C1 segment of cervical spinal cord (tissue), 14 donors: ENCODE data around the gene KCNMA1.

Source experiments
- DNase-seq, 14 donors: peaks; one replicate each; lab custom pipeline; 2025; lab: John Stamatoyannopoulos, UW

Gene KCNMA1

GRCh38 chr10:77309509-77309908, 328.1 kb downstream of the KCNMA1 start:
- DNase-seq = no peak

DNA sequence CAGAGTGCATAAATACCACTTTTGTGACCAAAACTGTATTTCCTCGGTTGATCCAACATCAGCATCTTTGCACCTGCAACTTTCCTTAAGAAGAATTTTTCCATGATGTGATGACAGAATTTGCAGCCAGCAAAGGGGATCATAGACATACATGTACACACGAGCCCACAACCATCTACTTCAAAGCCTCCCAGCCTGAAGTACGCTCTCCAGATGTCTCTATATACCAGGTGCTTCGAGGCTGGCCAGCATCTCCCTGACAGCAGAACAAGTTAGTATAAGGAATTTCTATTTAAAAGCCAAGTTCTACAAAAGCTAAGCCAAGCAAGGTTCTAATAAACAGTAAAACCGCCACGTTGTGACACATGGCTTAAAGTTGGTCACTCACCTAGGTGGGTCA, 328.5 kb downstream of the KCNMA1 start:
- no peak for DNase-seq

- no peak for DNase-seq
Observed at GRCh38 chr10:77308084-77308732, 329.4 kb downstream of the KCNMA1 start.

DNA sequence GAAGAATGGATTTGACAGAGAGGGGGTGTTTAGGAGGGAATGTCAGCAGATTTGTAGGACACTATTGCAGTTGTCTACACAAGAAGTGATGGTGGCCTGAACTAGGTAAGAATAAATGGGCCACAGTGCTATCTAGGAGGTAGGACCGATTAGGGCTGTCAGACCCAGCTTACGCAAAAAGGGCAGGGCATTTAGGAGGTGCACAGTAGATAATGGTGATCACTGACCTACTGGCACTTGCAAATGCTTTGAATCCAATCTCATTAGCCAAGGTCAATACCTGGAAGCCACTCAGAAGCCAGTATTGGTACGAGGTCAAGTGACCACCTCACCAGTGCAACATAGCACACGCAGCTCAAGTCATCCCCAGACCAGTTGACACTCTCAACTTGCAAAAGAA, 330.9 kb downstream of the KCNMA1 start:
- no peak for DNase-seq

DNA sequence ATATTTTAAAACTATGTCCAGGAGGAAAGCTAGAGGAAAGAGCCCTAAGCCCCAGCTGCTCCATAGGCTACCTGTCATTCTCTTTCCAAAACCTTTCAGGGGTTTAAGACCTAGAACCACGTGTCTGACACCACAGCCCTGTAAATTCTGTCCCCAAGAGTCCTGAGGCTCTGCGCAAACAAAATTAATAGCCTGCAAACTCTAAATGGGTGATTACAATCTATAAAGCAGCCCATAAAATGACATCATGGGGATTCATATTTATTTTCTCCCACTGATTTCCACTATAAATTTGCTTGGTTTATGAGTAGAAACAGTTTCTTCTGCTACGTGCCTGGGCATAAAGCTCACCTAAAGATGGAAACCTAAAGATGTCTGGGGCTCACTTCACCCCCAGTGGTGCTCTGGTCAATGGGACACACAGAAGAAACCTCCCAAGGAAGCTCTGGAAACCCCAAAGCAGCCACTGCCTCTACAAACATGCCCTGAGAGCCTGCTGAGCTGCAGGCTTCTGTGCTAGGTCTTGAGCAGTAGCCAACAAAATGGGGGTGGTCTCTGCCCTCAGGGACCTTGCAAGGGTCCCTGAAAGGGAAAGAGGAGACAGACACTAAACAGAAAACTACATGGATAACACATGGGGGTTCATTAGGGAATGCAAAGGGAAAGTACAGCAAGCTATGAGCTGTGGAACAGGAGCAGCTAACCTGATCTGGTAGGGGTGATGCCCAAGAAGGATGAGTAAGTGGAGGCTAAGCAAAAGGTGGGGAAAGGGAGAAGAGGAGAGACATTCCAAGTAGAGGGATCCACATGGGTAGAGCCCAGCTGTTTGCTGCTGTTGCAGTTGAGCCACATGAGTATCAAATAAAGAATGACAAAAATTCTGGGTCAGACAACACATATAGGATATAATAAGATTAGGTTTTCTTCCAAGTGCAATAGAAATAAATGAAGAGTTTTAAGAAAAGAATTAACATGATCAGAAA, 331.7 kb downstream of the KCNMA1 start:
- DNase-seq = no peak

GRCh38 chr10:77304192-77304591, 333.4 kb downstream of the KCNMA1 start:
- no peak for DNase-seq

DNA sequence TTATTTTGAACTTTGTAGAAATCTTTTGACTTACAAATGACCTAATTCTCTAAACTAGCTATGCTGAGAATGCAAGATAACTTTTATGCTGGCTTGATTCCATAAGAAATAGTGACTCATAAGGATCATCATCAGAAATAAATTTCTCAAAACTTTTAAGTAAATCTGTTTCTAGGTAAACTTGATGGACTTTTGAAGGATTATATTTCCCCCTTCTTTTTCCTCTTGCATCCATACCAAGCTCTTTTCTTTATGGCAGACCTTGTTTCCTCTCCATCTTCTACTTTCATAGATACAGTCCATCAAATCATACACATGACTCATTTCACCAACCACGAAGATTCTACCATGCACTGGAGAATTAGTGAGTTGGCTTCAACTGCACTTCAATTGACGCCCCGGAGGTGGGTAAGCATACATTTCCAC, 336.3 kb downstream of the KCNMA1 start:
- DNase-seq = no peak

DNA sequence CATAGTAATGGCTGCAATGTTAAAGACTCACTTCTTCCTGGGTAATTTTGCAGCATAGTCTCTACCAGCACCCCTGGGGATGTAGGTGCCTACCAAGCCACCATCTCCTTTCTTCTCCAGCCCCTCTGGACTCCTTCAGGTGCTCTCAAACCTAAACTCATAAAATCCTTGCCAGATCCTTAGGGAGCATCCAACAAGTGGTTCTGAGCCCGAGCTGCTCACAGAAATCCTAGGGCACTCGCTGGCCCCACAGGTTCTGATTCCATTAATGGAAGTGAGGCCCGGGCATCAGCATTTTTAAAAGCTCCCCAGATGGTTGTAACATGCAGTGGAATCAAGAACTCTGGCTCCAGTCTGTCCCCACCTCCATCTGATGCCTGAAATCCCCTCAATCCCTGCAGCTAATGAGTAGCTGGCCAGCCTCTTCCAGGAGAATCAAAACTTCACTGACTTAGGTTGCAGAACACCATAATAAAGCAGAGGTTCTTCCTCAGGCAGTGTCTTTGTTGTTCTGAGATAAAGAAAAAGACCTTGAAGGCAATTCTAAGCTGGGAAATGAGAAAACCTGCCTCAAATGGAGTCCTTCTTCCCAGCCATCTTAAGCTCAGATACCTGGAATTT, 336.8 kb downstream of the KCNMA1 start:
- DNase-seq = no peak

DNA sequence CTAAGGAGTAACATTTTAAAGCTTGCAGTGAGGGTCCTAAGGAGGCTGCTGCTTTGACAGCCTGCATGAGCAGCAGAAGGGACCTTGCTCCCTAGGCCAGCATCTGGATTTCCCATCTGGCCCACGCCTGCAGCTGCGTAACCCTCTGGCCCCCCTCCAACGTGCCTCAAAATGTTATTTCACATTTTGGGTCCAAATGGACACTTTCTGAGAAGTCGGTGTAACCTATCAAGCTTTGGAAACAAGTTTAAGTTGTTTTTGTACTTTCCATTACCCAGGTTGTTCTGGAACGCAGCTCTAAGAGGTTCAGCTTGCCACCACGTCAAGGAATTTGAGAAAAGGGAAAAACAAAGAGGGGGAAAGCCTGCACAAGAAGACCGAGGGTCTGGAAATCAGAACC, 338.3 kb downstream of the KCNMA1 start:
- no peak for DNase-seq

- DNase-seq = no peak
Observed at GRCh38 chr10:77297393-77297739, 340.2 kb downstream of the KCNMA1 start.

GRCh38 chr10:77296534-77297392, 340.8 kb downstream of the KCNMA1 start:
- no peak for DNase-seq

DNA sequence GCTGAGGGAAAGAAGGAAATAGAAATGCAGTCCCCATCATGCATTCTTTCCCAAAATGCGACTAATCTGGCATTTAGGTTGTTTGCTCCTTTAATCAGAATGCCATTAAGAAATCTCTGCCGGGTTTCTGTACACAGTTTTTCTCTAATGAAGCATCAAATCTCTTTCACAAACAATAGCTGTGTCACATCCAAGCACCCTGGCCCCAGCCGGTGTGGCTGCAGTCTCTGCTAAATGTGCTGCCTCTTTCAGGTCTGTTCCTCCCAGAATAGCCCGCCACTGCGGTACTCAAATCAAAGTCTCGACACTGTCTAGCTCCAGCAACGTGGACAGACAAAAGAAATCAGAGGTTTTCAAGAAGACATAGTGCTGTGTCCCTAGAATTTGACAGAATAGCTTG, 343.8 kb downstream of the KCNMA1 start:
- no peak for DNase-seq

DNA sequence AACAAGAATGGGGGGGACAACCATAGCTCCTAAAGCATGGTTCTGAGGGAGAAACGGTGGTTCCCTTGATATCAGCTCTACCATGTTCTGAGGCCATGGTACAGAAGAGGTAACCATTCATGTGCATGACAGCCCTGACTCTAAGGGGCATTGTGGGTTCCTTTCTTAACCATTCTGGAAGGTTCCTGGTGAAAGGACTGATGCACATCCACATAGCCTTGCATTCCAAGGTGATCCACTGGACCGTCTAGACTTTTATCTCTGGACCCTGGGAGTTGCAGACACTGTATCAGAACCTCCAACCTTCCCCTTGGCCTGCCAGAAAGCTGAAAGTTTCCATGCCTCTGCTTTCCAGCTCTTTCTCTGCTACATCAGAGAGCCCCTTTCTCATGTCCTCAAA, 344.3 kb downstream of the KCNMA1 start:
- no peak for DNase-seq

GRCh38 chr10:77291596-77292505, 345.8 kb downstream of the KCNMA1 start:
- no peak for DNase-seq

- DNase-seq = no peak
Observed at GRCh38 chr10:77290528-77291155, 347.0 kb downstream of the KCNMA1 start.

DNA sequence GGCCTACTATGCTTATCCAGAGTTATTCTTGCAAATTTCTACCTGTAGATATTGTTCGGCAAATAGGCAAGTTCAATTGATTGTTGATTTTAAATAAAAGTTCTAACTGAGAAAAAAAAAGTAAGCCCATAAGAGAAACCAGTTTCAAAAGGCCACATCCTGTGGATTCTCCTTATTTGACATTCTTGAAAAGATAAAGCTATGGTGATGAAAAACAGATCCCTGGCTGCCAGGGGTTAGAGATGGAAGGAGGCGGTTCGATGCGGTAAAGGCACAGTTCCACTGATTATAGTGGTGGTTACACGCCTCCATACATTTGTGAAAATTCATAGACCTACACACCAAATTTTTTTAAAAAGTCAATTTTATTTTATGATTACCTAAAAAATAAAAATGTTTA, 347.8 kb downstream of the KCNMA1 start:
- DNase-seq = no peak

DNA sequence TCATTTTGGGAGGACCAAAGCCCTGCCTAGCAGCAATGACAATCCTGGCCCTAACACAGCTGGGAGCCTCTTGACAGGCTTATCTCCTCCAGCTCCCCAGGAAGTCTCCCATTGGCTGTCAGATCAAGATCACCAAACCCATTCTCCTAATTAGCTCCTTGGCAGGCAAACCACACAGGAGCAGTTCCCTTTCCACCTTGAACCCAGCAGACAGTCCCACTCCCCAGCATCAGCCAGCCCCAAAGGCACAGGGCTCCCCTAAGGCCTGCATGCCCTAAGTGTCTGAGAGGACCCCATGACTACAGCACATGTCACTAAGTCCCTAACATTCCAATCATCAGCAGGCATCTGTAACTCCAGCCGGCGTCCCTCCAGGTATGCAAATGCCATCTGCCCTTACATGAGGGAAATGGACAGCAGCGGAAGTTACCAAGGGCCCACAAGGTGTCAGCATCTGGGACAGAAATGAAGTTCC, 348.5 kb downstream of the KCNMA1 start:
- DNase-seq = no peak

GRCh38 chr10:77287647-77288120, 349.9 kb downstream of the KCNMA1 start:
- no peak for DNase-seq
